Neural cell (in vitro differentiated cells): Measurements from ENCODE around the gene EFCAB6.

Experiments
- EP300 ChIP-seq: fragments of 450-650 bp; conservative IDR thresholded peaks from 2 replicates; pipeline ENCODE4 v1.6.1; 2014; ENCODE audit warnings: antibody characterized with exemption, mild to moderate bottlenecking, moderate library complexity; ENCODE audit not compliant: poor library complexity, severe bottlenecking
- EZH2 ChIP-seq: fragments of 200-600, 300-800 bp; shearing (Covaris generic), sonication (generic); IDR thresholded peaks from 2 replicates; pipeline ENCODE4 v1.6.1; 2014; ENCODE audit warnings: antibody characterized with exemption, low read length, borderline replicate concordance, mild to moderate bottlenecking; ENCODE audit not compliant: insufficient read depth, poor library complexity, severe bottlenecking
- POLR2AphosphoS5 ChIP-seq: IDR thresholded peaks from 2 replicates; pipeline ENCODE4 v1.6.1; 2012
- TAF1 ChIP-seq: IDR thresholded peaks from 2 replicates; pipeline ENCODE4 v1.6.1; 2012; ENCODE audit warnings: low read depth
- TF ChIP-seq, protein P1 (sequence below): fragments of 450-650 bp; IDR thresholded peaks from 2 replicates; pipeline ENCODE4 v1.5.1; 2014; ENCODE audit warnings: antibody characterized with exemption, mild to moderate bottlenecking, moderate library complexity; ENCODE audit not compliant: poor library complexity, severe bottlenecking

GRCh38 chr22:43736651-43737050, 75.5 kb downstream of the EFCAB6 start:
- TF ChIP-seq, protein P1, sequence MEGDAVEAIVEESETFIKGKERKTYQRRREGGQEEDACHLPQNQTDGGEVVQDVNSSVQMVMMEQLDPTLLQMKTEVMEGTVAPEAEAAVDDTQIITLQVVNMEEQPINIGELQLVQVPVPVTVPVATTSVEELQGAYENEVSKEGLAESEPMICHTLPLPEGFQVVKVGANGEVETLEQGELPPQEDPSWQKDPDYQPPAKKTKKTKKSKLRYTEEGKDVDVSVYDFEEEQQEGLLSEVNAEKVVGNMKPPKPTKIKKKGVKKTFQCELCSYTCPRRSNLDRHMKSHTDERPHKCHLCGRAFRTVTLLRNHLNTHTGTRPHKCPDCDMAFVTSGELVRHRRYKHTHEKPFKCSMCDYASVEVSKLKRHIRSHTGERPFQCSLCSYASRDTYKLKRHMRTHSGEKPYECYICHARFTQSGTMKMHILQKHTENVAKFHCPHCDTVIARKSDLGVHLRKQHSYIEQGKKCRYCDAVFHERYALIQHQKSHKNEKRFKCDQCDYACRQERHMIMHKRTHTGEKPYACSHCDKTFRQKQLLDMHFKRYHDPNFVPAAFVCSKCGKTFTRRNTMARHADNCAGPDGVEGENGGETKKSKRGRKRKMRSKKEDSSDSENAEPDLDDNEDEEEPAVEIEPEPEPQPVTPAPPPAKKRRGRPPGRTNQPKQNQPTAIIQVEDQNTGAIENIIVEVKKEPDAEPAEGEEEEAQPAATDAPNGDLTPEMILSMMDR, result no peak
- TF ChIP-seq EZH2, result no peak
- no peak for TF ChIP-seq TAF1
- TF ChIP-seq EP300, result no peak
- TF ChIP-seq POLR2AphosphoS5, result no peak
